Stimulated activated naive CD8-positive, alpha-beta T cell treated with anti-CD3 and anti-CD28 coated beads, Interleukin-15, Interleukin-2, amounts not matched to agents 100 U/mL and 50 U/mL, for 24 hours (primary cell): Measurements from ENCODE around the gene CRYL1.

Source experiments
- ATAC-seq: fragments of 150-1000 bp; cut with Tn5 transposase; one replicate; pipeline ENCODE4 v1.10.0; 2021
- DNase-seq: peaks from one replicate; pipeline ENCODE4 v3.0.0; 2021

CRYL1 gene

DNA sequence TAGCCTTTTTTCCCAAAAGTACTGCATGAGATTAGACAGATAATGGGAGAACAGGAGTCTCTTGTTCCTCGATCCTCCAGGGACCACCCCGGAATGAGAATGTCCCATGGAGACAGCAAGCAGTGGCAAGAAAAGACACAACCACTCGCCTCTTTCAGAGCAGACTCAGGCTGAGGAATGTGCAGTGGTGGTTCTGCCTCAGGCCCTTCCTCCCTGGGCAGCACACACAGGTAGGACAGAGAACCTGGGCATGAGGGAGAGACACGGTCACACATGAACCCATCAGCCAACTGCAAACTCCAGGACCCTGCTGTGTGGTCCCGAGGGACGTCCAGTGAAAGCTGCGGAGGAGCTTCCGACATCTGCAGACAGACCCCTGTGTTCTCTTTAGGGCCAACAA is 31.0 kb downstream of the CRYL1 start:
- no peak for DNase-seq
- ATAC-seq = peak; percentile 14

DNA sequence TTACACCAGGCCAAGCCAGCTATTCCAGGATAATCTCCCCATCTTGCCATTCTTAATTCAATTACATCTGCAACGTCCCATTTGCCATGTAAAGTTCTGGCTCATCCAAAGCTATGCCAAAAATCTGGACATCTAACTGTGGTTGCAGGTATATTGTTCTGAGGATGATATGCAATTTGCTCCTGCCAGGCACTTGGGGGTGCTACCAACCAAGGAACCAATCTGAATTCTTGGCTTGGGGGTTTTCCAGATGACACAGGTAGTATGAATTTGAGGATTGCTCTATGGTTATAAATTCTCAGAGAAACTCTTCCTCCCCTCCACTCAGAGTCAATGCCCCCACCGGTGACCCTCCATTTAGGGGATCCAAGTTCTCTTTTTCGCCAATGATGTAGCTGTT is 33.0 kb downstream of the CRYL1 start:
- ATAC-seq = no peak
- DNase-seq = peak; percentile 55

DNA sequence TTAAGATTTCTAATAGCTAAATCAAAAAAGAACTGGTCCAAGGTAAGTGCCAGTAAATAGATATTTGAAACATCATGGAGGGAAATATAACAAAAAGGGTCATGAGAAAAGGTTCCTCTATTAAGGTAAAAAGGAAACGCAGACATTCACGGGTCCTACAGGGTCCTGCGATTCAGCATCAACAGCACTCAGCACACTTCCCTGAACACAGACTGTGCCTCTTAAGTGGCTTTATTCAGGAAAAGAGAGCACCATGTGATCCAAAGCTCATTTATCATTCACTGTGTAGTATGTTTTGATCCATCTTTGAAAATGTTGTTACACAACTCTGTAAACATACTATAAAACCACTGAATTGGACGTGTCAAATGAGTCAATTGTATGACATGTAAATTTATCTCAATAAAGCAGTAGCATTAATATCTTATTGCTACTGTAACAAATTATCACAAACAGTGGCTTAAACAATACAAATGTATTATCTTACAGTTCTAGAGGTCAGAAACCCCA is 33.7 kb downstream of the CRYL1 start:
- ATAC-seq (no peak), DNase-seq (no peak)

DNA sequence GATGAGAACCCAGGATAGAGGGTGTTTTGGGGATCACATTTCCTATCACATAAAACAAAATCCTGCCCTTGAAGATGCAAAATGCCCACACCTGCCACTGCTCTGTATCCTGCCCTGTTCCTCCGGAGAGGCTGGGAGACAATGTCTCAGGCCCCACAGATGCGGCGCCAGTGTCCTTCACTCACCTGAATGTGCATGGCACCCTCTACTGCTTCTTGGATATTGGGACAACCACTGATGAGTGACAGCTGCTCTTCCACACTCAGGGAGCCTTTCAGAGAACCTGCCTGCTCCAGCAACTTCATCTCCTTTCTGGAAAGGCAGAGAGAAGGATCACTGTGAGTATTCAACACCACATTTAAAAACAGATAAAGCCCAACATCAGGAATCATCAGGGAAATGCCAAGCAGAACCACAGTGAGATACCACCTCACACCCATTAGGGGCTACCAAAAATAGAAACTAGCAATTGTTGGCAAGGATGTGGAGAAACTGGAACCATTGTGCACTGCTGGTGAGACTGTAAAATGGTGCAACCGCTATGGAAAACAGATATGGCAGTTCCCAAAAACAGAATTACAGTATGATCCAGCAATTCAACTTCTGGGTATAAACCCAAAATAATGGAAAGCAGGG is 36.4 kb downstream of the CRYL1 start:
- DNase-seq = no peak
- no peak for ATAC-seq

DNA sequence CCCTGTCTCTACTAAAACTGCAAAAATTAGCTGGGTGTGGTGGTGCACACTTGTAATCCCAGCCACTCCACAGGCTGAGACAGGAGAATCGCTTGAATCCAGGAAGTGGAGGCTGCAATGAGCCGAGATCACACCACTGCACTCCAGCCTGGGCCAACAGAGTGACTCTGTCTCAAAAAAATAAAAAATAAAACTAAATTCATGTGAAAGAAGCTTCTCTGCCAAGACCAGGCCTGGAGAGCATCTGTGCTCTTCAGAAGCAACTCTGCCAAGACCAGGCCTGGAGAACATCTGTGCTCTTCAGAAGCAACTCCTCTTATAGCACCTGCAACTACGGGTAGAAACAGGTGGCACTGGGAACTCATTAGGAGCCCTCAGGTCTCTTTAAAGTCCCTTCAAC is 37.7 kb downstream of the CRYL1 start:
- DNase-seq = no peak
- no peak for ATAC-seq

DNA sequence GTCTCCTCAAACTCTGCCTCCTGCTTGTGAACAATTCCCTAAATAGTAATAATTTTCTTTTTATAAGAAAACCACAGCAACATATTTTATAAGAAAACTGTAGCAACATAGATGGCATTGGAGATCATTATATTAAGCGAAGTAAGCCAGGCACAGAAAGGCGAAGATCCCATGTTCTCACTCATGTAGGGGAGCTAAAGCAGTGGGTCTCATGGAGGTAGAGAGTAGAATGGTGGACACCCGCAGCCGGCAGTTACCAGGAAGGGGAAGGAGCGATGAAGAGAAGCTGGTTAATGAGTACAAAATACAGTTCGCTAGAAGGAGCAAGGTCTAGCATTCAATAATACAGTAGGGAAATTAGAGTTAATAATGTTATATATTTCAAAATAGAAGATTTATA is 42.9 kb downstream of the CRYL1 start:
- ATAC-seq (no peak), DNase-seq (no peak)

DNA sequence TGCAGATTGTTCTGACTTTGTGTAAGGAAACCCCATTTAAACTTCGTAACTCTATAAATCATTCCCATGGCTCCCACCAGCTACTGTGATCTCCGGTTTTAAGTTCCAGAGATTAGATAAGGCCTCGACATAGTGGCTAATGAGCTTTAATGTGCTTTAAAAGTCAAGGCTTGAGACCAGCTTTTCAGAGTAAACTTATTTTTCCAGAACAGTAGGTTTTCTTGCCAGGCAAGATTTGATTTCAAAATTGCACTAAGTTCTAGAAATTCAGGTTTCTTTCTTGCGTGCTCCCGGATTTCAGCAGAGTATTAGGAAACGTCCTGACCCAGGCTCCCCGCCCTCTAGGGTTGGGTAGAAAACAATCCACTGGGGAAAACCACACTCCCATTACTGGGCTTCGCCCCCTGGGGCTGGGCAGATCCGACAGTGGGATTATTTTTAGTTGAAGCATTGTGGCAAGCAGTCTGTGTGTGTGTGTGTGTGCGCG is 43.3 kb downstream of the CRYL1 start:
- DNase-seq = no peak
- ATAC-seq = no peak

DNA sequence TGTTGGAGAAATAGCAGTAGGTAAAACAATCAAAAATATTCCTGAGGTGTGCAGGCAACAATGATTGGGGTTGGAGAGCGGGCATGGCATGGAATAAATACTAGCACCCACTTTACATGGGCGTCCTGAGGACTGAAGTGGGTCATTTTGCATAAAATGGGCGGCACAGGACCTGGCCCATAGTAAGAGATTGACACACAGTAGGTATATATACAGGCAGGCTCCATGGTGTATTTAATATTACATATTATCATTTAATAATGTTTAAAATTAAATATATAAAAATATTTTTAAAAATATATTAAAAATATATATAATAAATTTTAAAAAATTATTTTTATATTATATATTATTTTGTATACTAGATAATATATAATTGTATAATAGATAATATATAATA is 48.3 kb downstream of the CRYL1 start:
- ATAC-seq = no peak
- DNase-seq = no peak

DNA sequence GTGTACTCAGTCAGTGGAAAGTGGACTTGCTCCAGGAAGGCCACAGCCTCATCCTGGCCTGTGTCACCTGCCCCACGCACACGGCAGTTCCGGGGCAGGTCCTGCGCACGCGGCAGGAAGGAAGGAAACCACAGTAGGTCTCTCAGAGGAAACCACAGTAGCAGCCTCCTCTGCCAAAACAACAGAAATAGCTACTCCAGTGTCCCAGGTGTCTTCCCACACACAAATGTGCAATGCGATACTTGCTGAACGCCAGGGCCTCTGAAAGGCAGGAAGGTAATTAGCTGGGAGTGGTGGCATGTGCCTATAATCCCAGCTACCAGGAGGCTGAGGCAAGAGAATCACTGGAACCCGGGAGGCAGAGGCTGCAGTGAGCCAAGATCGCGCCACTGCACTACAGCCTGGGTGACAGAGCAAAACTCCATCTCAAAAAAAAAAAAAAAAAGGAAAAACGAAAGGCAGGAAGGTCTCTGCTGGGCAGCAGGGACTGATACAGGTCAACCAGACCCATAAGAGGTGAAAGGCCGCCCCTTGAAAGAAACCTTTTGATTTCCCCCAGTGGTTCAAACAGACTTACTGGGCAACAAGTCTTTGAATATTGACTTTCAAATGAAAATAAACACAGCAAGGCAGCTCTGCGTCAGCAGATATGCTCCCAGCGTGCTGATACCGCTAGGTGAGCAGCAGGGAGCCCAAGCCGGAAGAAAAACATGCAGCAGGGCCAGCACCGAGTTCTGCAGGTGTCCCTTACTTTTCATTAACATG is 49.5 kb downstream of the CRYL1 start:
- ATAC-seq = peak; percentile 97
- DNase-seq = peak; percentile 65

DNA sequence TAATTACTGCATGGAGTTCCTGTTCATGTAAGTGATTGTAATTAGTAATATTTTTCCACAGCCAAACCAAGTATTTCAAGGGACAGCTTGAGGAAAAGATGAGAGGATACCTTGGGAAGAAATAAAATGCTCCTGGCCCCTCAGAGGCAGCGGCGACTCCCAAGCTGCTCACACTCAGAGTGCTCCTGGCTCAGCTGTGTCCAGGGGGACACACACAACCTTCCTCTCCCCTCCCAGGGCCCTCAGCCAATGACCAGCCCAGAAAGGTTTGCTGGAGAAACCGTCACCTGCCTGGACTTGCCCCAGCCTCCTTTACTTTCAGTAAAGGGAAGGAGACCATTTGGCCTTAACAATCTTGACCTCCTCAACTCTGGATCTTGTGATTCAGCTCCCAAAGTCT is 51.1 kb downstream of the CRYL1 start:
- no peak for DNase-seq
- no peak for ATAC-seq

DNA sequence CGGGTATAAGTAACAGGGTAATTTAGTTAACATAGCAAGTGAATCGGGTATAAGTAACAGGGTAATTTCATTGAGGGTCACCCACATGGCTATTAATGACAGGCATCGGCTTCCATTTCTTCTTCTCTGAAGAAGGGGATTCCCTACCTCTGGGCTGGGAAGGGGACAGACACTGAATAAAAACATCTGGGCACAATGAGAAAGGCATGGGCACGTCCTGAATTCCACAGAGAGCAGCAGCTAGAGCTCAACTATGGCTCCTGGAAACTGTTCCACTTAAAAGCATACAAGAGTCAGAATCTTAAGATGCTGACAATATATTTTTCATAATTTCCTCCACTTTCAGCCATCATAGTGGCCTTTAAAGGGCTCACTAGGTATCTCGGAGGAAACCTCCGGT is 51.8 kb downstream of the CRYL1 start:
- ATAC-seq (no peak), DNase-seq (no peak)

DNA sequence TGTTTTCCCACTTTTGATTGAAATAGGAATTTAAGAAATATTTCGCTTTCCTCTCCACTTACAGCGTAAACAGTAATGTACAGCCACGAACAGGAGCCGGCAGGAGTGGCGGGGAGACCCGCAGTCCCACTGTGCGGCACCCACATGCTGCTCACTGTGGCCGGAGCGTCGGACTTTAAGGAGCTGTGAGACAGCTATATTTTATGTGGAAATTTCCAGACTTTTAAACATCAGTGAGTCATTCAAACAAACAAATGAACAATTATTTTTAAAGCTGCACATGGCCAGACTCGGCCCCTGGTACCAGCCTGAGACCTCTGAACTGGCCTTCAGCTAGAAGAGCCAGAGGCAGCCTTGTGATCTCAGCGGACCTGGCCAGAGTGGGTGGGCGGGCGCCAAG is 52.5 kb downstream of the CRYL1 start:
- DNase-seq = no peak
- ATAC-seq = no peak

DNA sequence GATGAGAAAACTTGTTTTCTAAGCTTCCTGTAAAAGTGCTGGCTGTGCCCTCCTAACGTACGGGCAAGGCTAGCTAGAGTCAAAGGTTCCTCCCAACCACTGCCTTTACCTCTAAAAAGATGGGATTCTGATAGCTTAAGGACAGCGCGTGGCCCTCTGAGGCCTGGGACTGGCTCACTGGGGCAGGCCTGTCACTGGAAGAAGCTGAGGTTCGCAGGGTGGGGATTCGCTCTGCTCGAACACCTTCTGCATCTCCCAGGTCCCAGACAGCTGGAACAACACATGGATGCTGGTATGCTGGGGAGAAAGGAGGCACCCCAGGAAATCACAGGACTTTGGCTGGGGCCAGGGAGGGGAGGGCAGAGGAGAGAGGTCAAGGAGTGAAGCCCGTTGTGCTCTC is 53.1 kb downstream of the CRYL1 start:
- ATAC-seq (no peak), DNase-seq (no peak)

DNA sequence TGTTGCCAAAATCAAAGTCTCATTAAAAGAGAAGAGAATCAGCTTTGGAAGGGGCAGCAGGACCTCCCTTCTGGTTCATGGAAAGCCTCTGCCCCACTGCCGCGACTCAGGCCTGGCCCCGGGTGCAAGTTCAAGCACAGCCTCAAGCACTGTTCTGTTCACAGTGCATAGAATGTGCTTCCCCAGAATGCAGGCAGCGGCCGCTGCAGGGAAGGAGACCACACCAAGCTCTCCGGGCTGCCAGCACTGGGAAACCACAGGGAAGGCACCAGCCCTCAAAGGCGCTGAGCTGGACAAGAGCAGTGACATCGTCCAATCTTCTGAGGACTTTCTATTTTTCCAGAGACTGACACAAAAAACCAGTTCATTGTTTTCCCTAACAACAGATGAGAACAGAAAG is 55.5 kb downstream of the CRYL1 start:
- no peak for DNase-seq
- no peak for ATAC-seq

DNA sequence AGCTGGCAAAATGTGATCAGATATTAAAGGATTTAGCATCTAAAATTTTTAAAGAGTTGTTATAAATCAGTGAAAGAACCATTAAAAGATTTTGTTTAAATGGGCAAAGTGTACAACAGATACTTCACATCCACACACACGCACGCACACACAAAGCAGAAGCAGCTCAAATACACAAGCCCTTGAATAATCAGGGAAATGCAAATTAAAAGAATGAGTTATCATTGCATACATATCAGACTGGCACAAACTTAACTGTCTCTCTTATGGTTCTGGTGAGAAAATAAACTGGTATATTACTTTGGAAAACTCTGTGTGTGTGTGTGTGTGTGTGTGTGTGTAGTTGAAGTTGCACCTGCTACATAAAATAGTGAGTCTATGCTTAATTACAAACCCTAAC is 59.3 kb downstream of the CRYL1 start:
- DNase-seq = no peak
- no peak for ATAC-seq

DNA sequence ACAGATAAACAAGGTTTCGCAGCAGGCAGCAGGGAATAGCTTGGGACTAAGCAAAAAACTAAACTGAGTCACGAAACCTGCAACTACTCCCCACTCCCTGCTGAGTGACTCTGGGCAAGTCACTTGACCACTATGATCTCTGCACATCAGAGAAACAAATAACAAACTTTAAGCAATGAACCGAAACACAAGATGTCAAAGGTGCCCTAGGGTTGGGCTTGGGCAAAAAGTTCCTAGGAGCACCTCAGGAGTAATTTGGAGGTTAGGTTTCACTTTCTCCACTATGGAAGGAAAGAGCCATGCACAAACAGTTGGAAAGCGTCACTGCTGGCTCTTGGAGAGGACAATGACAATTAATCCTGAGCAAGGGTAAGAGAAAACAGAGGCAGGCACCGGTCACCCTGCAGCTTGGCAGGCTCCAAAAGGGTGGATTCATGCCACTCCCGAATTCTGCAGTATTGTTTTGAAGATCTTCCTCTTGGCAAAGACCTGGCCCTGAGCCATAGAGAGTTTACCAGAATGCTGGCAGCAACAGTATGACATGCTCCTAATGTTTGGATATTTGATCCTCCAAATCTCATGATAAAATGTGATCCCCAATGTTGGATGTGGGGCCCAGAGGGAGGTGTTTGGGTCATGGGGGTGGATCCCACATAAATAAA is 60.3 kb downstream of the CRYL1 start:
- ATAC-seq (no peak), DNase-seq (no peak)

DNA sequence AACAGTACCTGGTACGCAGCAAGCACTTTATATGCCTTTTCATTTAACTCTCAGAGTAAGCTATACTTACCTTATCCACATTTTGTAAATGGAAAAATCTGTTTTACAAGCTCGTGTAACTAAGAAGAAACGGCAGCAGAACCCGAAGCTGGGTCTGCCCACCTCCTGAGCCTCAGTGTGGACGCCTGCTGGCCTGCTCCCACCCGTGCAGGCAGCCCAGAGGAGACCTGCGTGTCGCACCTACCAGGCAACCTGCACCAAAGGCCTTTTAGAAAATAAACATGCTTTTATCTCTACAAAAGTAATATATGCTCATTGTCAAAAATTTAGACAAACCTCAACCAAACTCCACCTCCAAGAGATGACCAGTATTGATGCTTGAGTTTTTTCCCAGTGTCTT is 62.7 kb downstream of the CRYL1 start:
- DNase-seq (no peak), ATAC-seq (no peak)

DNA sequence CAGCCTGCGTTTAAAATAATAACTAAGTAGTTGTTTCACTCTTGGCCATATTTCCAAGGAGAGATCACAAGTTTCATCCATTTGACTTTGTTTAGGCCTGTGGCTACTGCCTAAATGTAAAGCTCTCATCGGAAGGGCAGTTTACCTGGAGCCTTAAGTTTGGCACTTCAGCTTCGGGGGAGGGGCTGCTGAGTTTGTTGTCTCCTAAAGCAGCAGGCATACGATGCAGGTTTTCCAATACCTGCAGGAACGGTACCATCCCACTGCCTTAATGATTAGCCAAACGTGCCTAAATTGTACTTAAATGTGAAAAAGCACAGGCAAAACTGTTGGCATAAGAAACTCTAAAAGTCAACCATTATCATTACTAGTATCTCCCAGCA is 63.1 kb downstream of the CRYL1 start:
- DNase-seq = no peak
- ATAC-seq = no peak

DNA sequence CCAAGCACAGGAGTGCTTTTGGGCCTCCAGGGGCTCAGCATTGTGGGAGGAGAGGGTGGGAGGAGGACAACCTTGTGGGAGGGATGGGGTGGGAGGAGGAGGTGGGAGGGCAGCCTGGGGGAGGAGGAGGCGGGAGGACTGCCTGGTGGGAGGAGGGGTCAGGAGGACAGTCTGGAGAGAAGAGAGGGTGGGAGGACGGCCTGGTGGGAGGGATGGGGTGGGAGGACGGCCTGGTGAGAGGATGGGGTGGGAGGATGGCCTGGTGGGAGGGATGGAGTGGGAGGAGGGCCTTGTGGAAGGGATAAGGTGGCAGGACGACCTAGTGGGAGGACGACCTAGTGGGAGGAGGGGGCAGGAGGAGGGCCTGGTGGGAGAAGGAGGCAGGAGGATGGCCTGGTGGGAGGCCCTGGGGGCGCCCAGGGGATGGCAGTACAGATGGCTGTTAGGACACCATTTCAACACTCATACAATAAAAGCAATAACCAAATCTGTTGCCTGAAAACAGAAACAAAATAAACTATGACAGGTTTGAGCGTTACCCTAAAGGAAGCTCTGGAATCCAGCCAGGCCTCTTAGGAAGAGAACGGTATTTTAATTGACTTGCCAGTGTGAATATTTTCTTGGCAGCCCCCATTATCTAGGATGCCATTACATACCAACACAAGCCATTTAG is 63.7 kb downstream of the CRYL1 start:
- DNase-seq = no peak
- no peak for ATAC-seq

DNA sequence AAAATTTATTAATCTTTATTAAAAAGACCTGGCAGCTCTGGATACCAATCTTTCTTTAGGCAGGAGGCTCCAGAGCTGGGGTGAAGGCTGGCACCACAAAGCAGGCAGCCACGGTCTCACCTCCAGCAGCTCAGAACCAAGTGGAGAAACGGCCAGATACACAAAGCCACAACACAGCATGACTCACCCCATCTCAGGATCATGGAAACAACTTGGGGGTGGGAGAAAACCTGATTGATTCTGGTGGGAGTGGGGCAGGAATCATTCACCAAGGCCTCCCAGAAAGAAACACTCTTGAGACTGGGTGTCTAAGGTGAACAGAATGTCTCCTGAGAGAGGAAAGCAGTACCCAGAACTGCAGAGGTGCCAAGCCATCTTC is 64.2 kb downstream of the CRYL1 start:
- ATAC-seq = peak; percentile 86

DNA sequence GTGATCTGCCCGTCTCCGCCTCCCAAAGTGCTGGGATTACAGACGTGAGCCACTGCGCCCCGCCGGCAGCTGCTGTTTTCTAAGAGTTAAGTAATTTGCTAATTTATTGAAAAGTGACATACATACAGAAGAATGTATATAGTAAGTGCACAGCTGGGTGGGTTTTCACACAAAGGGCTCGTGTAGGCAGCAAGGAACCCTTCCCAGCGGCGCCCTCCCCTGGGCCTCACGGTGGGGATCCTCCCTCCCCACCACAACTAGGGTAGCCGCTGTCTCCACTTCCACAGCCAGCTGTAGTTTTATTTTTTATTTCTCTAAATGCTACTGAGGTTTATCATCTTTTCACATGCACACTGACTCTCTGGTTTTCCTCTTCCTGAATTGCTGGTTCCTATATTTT is 64.9 kb downstream of the CRYL1 start:
- DNase-seq = peak; percentile 39
- ATAC-seq = no peak

More for the DNA sequence above, 64.2 kb downstream of the CRYL1 start:
- DNase-seq = peak; percentile 60

DNA sequence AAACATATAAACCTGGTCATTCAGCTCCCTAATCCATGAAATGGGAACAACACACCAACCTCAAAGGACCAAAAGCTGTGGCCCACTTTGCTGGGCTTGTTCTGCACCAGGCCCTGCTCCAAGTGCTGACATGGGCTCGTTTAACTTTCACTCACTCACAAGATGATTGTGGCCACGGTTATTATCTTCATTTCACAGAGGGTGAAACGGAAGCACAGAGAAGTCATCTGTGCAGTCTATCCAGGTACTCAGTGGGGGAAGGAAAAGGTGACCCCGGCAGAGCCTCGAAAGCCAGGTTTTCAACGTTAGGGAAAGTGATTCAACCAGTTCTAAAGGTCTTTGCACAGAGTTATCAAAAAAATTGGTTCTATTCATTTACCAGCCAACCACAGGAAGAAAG is 68.0 kb downstream of the CRYL1 start:
- no peak for DNase-seq
- ATAC-seq = peak; percentile 50

DNA sequence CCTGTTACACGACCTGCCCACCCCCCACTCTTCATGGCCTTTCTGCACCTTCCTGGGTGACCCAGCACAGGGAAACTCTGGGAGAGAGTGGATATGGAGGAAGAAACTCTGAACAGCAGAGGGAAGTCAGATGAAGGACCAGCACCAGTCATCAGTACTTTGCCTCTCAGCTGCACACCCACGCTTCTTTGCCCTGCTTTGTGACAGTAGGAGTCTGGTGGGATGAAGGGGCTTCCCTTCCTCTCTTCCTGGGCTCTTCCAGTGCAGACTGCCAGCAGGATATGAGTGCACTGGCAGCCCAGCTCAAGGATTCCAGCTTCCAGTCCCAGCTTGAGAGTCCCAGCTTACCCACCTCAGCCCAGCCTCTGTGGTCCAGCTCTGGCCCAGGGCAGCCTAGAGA is 68.9 kb downstream of the CRYL1 start:
- DNase-seq = no peak
- ATAC-seq = no peak
